Smooth muscle cell of the brain vasculature (primary cell): ENCODE measurements around the gene FOXA1.
A peak's percentile ranks its signal among the peaks of the same experiment; 100 is the strongest.

Source experiments
- DNase-seq: peaks from one replicate; pipeline ENCODE4 v3.0.0-alpha.2; 2012; ENCODE audit warnings: low read depth, low spot score

Gene FOXA1

DNA sequence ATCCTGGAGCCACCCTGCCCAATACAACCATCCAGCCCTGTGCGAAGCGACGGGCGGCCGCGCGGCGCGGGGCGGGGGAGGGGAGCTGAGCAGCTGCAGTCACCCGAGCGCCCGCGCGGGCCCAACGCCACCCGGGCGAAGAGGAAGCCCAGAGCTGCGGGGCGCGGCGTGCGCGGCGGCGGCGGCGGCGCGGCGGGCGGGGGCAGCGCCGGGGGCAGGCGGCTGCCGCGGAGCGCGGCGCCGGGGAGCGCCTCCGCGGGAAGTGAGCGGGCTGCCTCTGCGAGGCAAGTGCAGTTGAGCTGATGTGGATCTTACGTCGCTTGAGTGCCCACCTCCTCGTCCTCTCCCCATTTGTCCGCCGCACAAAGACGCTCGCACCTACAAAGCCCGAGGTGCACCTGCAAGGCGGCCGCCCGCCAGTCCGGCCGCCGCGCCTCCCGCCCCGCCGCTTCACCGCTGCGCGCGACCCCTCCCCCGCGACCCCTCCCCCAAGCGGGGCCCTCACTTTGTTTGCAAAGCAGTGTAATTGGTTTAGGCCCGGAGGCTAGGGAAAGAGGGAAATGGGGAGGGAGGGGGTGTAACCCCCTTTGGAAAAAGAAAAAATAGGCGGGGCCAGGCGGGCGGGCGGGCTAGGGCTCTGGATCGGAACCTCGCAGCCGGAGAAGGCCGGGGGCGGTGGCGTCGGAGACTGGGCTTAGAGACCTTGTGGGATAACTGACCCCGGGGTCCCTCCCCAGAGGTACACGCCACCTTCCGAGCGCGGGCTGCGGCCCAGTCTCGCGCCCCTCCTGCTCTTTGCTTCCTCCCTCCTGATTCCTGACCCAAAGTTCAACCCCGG lies at the start of gene FOXA1, which contains the start of gene TTC6:
Gene FOXA1, minus strand, starts transcription at position 279 of the 838 bp plus-strand sequence. Its CDS starts 277 bp downstream, at position 2.
Gene TTC6, plus strand, starts transcription at position 659 of the 838 bp plus-strand sequence. CDS start 26,436 bp downstream, outside the sequence.
- no peak for DNase-seq

DNA sequence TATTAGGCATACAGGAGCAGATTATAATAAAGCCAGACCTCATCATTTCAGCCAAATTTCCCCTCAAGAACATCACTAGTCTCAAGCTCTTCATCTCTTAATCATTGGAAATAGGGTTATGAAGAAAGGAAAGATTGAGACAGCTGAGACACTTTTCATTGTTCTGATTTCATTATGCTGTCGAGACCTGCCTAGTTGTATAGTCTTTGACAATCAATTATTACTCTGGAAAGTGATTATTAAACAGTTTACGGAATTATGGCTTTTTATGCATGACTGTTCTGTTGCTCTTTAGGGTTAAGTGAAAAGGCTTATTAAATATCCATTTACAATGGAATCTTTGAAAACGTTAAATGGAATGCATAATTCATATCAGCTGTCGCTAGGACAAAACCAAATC lies 48.7 kb upstream of the FOXA1 start:
- no peak for DNase-seq

DNA sequence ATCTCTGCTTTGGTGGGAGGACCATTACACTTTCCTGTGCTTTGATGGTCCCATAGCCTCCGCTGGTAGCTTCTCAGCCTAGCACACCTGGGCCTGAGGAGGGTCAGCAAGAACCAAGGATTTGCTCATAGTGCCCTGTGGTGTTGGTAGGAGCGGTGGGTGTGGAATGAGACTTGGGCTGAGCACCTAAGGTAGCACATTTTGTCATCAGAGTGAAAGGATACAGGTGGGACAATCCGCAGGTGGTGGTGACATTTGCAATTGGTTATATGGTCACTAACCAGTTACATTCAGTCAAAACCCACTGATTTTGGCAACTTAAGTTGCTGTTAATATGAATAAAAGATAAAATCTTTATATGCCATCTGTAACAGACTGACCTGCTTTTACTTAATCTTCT lies 47.1 kb upstream of the FOXA1 start:
- DNase-seq = no peak

DNA sequence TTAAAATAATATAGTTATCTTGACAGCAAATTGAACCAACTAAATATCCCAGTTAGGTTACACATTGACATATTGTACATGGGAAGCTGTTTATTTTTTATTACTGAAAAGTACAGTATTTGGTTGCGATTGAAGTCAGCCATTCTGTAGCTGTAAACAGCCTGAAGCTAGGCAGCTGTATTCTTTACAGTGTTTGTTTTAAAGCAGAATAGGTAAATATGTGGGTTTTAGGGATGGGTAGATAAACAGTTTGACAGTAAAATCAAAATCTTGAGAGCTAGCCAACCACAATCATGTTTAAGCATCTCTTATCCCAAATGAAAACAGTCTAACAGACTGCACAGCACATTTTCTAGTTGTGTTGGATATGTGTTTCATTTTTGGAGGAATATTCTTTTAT lies 46.1 kb upstream of the FOXA1 start:
- DNase-seq = no peak

DNA sequence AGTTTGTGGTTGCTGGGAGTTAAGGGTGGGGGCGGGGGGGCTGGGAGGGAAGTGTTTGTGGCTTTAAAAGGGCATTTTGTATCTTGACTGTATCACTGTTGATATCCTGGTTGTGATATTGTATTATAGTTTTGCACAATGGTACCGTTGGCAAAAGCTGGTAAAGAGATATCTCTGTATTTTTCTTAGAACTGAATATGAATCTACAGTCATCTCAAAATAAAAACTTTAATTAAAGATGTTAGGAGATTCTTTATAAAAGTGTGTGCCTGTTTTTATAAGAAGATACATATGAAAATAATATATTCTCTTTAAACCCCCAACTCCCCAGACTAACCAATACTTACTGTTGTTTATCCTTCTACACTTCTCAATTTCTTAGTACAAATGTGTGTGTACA lies 43.5 kb upstream of the FOXA1 start:
- DNase-seq = no peak

DNA sequence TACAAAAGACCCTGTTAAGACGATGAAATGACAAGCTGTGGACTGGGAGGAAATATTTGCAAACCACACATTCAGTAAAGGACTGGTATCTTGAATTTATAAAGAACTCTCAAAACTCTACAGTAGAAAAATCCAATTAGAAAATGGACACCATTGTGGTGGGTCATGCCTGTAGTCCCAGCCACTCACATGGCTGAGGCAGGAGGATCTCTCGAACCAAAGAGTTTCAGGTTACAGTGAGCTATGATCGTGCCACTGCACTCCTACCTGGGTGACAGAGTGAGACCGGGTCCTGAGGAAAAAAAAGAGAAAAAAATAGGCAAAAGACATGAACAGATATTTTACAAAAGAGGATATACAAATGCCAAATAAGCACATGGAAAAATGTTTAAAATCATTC lies 42.3 kb upstream of the FOXA1 start:
- DNase-seq = no peak

DNA sequence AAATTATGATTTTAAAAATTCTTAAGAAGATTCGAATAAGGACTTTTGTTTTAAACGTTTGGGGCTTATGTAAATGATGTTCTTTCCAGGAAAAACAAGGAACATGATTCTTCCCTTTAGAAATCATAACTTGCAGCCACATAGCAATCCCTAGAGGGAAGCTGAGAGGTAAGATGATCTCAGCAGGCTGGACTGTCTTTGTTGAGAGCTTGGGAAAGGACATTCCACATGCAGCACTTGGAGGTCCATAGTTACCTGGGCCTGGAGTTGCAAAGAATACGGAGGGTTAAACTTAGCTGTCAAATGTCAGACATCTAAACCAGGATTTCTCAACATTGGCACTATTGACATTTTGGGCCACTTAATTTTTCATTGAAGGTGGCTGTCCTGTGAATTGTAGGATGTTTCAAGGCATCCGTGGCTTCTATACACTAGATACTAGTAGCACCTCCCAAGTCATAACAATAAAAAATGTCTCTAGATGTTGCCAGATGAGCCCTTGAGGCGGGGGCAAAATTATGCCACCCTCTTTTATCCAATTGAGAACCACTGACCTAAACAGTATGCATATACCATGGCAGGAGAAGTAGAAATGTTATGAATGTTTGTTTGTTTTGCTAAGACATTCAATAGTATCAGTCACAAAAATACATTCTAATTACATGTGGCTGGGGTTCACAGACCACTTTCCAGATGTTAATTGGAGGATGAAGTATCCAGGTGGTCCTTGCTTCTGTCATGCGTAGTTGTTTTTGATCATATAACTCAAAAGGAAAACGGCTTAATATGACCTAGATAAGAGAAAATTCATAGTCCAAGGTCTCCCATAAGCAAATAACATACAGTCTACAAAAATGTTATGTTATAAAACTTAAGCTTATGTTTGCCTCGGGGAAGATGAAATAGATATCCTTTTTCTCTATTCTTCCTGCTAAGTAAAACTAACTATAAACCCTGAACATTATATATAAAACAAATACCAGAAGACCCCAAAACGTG lies 30.8 kb upstream of the FOXA1 start:
- DNase-seq = no peak

DNA sequence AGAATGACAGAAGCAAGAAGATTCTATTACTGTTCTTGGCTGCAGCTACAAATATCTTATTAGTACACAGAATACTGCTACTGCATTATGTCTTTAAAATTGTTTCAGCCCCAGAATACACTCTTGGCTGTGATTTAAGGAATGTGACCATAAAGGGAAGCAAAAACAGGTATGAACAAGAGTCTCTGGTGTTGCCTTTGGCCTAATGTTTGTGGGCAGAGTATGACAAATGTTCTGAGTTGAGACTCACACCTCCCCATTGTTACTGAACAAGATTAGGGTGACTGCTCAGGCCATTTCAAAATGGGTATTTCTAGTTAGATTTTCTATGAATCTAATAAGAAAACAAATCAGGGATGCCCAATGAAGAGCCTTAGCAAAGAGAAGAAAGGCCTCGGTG lies 28.9 kb upstream of the FOXA1 start:
- DNase-seq = no peak

DNA sequence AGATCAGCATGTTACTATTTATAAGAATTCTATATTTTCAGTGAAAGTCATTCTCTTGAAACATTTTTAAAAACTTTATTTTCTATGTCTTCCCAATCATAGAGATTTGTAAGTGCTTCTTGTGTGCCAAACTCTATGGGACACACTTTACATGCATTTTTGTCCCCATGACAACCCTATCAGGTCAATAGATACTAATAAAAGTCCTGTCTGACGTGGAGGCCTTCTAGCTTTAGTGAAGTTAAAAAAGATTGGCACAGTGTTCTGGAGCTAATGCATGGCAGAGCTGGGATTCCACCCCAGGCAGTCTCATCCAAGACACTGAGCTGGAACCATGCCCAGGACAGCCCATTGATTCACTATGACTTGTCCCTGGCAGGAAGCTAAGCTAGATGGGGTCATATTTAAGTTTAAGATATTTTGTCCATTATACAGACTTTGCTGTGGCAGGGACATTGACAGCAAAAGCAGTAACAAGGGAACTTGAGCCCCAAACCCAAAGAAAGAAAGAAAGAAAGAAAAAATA lies 28.4 kb upstream of the FOXA1 start:
- peak; percentile 57 for DNase-seq

DNA sequence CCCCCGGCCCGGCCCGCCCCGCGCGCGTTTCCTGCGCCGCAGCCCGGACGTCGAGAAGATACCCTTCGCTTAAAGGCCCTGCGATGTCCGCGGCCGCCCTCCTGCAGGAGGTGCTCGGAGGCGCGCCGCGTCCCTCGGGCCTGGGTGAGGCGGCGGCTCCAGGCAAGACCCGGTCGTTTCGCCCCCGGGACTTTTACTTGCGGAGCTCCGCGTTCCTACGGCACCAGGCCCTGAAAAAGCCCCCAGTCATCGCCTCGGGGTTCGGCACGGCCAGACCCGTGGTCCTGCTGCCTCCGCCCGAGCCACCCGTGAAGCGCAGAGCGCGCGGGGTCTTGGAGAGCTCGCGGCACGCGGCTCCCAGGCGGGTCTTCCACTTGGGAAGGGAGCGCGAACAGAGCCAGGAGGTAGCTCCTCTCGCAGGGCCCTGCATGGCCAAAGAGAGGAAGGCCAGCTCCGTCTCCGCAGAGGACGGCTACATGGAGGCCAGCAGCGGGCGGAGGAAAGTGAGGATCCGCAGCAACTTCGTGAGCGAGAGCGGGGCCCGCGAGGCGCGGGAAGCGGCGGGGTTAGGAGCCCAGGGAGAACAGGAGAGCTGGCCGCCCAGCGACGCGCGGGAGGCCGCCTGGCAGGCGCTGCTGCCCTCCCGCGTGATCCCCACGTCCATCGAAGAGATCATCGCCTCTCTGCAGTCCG lies 27.3 kb upstream of the FOXA1 start:
- DNase-seq = no peak

DNA sequence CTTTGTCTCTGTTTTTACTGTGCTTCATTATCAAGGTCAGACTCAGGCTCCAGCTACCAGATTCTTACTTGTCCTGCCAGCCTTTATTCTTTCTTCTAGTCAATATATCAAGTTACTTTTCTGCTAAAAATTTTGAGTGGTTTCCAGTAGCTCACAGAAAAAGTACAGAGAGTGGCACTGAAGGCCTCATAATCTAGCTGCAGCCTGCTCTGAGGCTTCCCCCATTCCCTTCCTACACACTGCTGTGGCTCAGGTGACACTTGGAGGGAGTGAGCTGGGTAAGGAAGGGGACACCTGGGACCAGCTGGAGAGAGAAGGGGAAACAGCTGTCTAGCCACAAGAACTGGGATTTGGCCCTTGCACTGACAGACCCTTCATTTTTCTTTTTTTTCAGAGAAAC lies 25.8 kb upstream of the FOXA1 start:
- no peak for DNase-seq

DNA sequence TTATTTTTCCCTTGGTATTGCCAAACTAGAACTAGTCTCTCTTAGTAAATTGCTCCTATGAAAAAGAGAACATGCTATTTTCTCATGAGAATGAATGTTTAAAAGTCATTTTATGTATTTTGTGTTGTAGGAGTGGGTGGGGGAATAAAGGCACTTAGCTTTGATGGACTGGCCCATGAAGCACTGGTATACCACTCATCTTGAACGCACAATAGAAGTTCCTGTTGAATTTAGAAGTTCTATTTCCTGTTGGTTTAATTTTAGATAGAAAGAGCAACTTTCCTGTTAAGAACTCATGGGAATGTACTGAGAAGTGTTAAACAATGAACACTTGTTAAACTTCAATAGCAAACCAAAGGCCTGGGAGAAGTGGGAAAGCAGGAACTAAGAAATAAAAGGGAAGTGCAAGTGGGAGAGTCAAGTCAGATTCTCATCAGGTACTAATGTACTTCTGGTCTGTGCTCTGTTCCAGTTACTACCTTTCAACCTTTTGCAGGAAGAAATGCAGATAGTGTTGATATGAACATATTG lies 23.5 kb upstream of the FOXA1 start:
- no peak for DNase-seq

DNA sequence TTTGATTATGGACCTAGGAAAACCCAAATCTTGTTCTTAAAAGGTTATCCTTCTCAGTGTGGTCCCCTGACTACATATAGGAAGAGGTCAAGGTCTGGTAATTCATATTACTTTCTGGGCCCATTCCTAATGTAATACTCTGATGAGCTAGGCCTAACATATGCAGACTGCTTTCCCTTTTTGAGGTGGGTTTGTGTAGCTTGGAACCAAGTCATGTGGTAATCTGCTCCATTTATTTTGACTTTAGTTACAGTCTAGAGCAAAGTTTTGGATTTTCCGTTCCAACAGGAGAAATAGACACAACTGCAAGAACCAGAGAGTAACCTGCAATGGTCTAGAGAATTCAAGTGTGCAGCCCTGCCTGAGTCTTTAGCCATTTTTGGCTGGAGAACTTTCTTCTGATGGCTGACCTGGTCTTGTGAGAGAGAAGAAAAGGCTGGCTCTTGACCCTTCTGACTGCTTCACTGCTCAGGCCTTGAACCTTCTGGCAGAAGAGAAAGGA lies 22.9 kb upstream of the FOXA1 start:
- DNase-seq = no peak

DNA sequence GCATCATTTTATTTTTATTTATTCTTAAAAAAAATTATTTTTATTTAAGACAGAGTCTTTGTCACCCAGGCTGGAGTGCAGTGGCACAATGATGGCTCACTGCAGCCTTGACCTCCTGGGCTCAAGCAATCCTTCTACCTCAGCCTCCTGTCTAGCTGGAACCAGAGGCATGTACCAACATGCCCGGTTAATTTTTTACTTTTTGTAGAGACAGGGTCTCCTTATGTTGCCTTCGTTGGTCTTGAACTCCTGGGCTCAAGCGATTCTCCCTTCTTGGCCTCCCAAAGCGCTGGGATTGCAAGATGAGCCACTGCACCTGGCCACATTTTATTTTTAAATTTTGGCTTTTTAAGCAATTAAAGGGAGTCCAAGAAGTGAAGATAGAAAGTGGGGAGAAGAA lies 21.8 kb upstream of the FOXA1 start:
- DNase-seq = no peak

DNA sequence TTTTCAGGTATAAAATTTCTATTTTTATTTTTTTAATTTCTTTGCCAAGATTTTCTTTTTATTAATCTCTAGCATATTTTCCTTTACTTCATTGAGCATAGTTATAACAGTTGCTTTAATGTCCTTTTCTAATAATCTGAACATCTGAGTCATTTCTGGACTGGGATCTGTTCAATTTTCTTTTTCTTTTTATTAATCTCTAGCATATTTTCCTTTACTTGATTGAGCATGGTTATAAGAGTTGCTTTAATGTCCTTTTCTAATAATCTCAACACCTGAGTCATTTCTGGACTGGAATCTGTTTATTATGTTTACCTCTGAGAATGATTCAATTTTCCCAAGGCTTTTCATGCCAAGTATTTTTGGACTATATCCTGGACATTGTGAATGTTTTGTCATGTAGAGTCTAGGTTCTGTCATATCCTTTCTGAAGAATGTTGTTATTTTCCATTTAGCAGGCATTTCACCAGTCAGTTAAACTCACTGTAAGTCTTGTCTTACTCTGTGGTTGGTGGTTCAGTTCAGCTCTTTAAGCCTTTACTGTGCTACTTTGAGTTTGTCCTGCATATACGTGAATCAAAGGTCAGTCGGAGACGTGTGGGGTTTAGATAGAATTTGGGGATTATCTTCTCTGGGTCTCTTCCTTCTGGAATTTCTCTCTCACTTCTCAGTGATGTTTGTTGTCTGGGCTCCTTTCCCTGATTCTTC lies 20.7 kb upstream of the FOXA1 start:
- DNase-seq = no peak

DNA sequence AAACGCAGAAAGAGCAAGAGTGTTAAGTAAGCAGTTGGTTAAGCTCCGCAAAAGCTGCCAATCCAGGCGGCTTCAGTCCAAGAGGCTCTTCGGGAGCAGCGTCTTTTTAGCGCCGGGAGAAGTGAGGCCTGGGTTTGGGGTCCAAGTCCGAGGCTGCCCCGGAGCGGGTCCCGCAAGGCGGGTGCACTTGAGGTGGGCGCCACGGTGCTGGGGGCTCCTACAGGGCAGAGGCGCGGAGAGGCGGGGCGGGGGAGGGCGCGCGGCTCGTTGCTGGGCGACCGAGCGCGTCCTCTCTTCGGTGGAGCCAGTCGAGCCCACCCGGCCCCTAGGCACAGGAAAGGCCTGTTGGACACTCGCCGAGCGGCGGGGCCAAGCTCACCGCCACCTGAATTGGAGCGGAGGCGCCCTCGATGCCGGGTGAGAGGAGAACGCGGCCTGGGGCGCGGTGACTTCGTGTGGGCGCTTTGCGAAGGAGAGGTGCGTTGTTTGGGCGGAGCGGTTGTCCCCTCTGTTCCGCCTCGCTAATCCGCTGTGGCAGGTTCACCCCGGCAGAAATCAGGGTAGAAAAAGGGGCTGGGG lies 16.0 kb upstream of the FOXA1 start:
- DNase-seq = no peak

DNA sequence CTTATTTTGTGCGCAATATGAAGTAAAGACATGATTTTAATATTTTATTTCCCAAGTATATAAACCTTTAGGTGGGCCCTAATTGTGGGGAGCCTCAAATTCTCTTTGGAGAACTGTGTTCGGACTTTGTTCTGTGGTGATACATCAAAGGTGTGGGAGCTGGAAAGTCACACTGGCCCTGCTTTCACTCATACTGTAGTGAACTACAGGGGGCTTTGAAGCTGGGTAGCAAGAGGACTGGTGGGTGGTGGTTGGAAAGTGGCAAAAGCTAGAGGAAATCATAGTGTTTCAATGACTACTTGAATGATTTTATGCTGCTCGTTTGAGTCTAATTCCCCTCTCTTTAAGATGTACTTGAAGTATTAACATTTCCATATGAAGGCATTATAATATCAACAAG lies 13.6 kb upstream of the FOXA1 start:
- no peak for DNase-seq

DNA sequence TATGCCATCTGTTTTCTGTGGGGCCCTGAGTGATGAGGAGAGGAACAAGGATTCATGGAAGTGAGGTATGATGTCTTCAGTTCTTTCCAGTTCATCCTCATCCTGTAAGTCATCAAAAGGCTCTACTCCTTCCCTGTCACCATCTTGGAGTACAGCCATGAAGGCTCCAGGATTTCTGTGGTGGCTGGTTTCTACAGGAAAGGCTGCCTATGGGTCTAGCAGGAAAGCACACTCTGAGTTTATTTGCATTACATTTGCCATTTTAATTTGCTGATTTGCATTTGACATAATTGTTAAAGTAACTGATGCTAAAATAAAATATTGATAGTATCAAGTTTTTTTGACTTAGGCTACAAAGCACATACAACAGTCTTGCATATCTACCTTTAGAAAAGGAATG lies 11.6 kb upstream of the FOXA1 start:
- no peak for DNase-seq

DNA sequence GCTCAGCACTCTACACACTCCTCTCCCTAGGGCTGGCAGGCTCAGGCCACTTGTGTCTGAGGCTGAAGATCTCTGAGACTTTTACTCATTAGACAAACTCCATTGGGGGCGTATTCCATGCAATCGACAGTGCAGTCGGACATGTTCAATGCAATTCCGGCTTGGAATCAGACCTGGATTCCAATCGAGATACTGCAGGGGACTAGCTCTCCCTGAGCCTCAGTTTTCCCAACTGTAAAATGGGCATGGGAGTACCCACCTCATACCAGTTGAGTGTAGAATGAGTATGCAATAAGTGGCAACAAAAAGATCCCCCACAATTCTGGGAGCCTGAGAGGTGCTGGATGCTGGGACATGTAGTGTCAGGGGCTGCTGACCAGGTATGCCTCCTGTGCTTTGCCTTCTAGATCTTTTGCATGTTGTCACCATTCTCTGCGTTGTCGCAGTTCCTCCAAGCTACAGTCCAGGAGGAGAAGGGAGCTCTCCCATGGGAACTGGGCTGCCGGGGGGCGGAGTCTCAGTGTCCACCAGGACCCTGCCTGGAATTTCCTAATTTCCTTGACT lies 8.7 kb upstream of the FOXA1 start:
- DNase-seq = no peak
